Endothelial cell of umbilical vein (primary cell): ENCODE results near the gene TTC3. TPM values are rescaled to one million over a fixed set of nuclear protein-coding genes. Genes with fewer than 3 reads are reported as not detected.
"Not testable (repeated sequence)": the region's sequence is repeated elsewhere in the genome, so short reads cannot be mapped to it uniquely, and the experiment has no call there.

ENCODE experiments used
- BruUV-seq: library from RNA; stranded (reverse); fragments of 400-500 nt; replicated peaks from 2 replicates; lab custom pipeline; 2021; lab: Mats Ljungman, UMichigan
- CTCF ChIA-PET: fragments of 300-600, 350-600 bp; sonication (Branson Sonifier 250); formaldehyde crosslinking; loops from one replicate; lab custom pipeline; 2021; ENCODE audit warnings: antibody characterized with exemption, inconsistent platforms; lab: Charles Lee
- POLR2A ChIA-PET: fragments of 300-600, 350-600 bp; sonication (Branson Sonifier 250); formaldehyde crosslinking; loops from one replicate; lab custom pipeline; 2021; ENCODE audit warnings: antibody characterized with exemption, inconsistent platforms; lab: Charles Lee
- DNase-seq: peaks from one replicate; pipeline ENCODE4 v3.0.0-alpha.2; 2011; ENCODE audit warnings: low read depth, low spot score
- FAIRE-seq: peaks from 2 replicates; lab custom pipeline; 2011; peaks lifted over from hg19 to GRCh38; lab: Jason Lieb, UNC
- H2AFZ ChIP-seq: 2 replicates; pipeline ENCODE4 v1.6.0; 2012; ENCODE audit warnings: low read depth, low read length, control low read depth, inconsistent platforms
- H3K27ac ChIP-seq: 2 replicates; pipeline ENCODE4 v1.5.1; 2011; ENCODE audit warnings: low read depth, mild to moderate bottlenecking, control low read depth, low read length, moderate library complexity; ENCODE audit not compliant: insufficient read depth
- H3K27me3 ChIP-seq, 2 experiments: 2 replicates each; pipeline versions ENCODE4 v1.6.0 to v1.6.1; 2011; ENCODE audit warnings: low read length in 2 of 2, mixed read lengths in 1 of 2; ENCODE audit not compliant: control insufficient read depth in 2 of 2, insufficient read depth in 2 of 2
- H3K36me3 ChIP-seq, 2 experiments: 2 replicates in 1 of 2; 3 replicates in 1 of 2; pipeline ENCODE4 v1.5.1; 2011; ENCODE audit warnings: low read length in 2 of 2, mild to moderate bottlenecking in 1 of 2, moderate library complexity in 1 of 2; ENCODE audit not compliant: control insufficient read depth in 2 of 2, insufficient read depth in 2 of 2; ENCODE audit errors: extremely low read depth in 1 of 2
- H3K4me1 ChIP-seq: 3 replicates; pipeline ENCODE4 v1.5.1; 2011; ENCODE audit warnings: mild to moderate bottlenecking, low read length; ENCODE audit not compliant: control insufficient read depth, insufficient read depth; ENCODE audit errors: extremely low read depth
- H3K4me2 ChIP-seq: 2 replicates; pipeline ENCODE4 v1.6.1; 2011; ENCODE audit warnings: low read length, control low read depth, mixed read lengths; ENCODE audit not compliant: insufficient read depth
- H3K4me3 ChIP-seq, 3 experiments: fragments of 200-600 bp in 1 of 3; sonication (generic), shearing (Covaris generic) in 1 of 3; replicated peaks in 1 of 3; 2 replicates each; pipeline ENCODE4 v1.5.1; 2011 to 2016; ENCODE audit warnings: control low read depth in 3 of 3, low read length in 3 of 3, mild to moderate bottlenecking in 2 of 3, inconsistent platforms in 1 of 3, low read depth in 1 of 3, moderate library complexity in 1 of 3; ENCODE audit not compliant: insufficient read depth in 1 of 3
- H3K79me2 ChIP-seq: 2 replicates; pipeline ENCODE4 v1.6.0; 2012; ENCODE audit warnings: low read length, inconsistent platforms; ENCODE audit not compliant: control insufficient read depth, insufficient read depth
- H3K9ac ChIP-seq: replicated peaks from 2 replicates; pipeline ENCODE3; 2011; ENCODE audit warnings: low read length, control low read depth; ENCODE audit not compliant: insufficient read depth; ENCODE audit errors: extremely low read depth
- H3K9me1 ChIP-seq: replicated peaks from 3 replicates; pipeline ENCODE4 v1.6.0; 2011; ENCODE audit warnings: mild to moderate bottlenecking, low read length; ENCODE audit not compliant: control insufficient read depth, insufficient read depth; ENCODE audit errors: extremely low read depth
- H3K9me3 ChIP-seq: replicated peaks from 2 replicates; pipeline ENCODE4 v1.5.1; 2012; ENCODE audit warnings: low read length, inconsistent platforms; ENCODE audit not compliant: control insufficient read depth, insufficient read depth
- H4K20me1 ChIP-seq: replicated peaks from 2 replicates; pipeline ENCODE3; 2011; ENCODE audit warnings: mild to moderate bottlenecking, low read length; ENCODE audit not compliant: control insufficient read depth, insufficient read depth; ENCODE audit errors: extremely low read depth
- CTCF ChIP-seq, 2 donors: IDR thresholded peaks; 1 replicate in 1 of 2; 2 replicates in 1 of 2; pipeline ENCODE4 v1.5.1; 2011; ENCODE audit warnings: low read length in 2 of 2, mild to moderate bottlenecking in 2 of 2, moderate library complexity in 2 of 2, control low read depth in 1 of 2, inconsistent platforms in 1 of 2, low read depth in 1 of 2; ENCODE audit not compliant: insufficient read depth in 1 of 2; ENCODE audit errors: extremely low read depth in 1 of 2
- EZH2 ChIP-seq: IDR thresholded peaks from 2 replicates; pipeline ENCODE4 v1.6.1; 2012; ENCODE audit warnings: borderline replicate concordance, low read depth, mild to moderate bottlenecking, moderate library complexity, low read length, inconsistent platforms; ENCODE audit not compliant: severe bottlenecking
- FOS ChIP-seq: IDR thresholded peaks from 2 replicates; pipeline ENCODE4 v1.6.1; 2011; ENCODE audit warnings: mild to moderate bottlenecking, low read length, moderate library complexity, borderline replicate concordance; ENCODE audit not compliant: insufficient read depth
- GATA2 ChIP-seq: IDR thresholded peaks from 2 replicates; pipeline ENCODE4 v1.7.0; 2011; ENCODE audit warnings: low read depth, mild to moderate bottlenecking, moderate library complexity, mixed read lengths, low read length; ENCODE audit not compliant: insufficient read length, insufficient read depth
- MYC ChIP-seq: IDR thresholded peaks from one replicate; pipeline ENCODE4 v1.6.1; 2011; ENCODE audit warnings: mild to moderate bottlenecking, low read depth, low read length
- POLR2A ChIP-seq: IDR thresholded peaks from 2 replicates; pipeline ENCODE4 v1.6.1; 2012; ENCODE audit warnings: low read depth, mild to moderate bottlenecking, control low read depth, low read length
- POLR2AphosphoS5 ChIP-seq: IDR thresholded peaks from 2 replicates; pipeline ENCODE4 v1.6.1; 2012; ENCODE audit warnings: low read depth, mild to moderate bottlenecking, control low read depth, low read length, moderate library complexity; ENCODE audit not compliant: insufficient read depth
- dilution Hi-C: fragments of 300-500 bp; cut with MboI; formaldehyde crosslinking; loops from one replicate; pipeline ENCODE4 v1.15.0; 2019; ENCODE audit warnings: low sequenced_read_pairs; ENCODE audit not compliant: extremely low pct_ligation_motif_present
- intact Hi-C: fragments of 100-400 bp; cut with micrococcal nuclease; formaldehyde crosslinking; loops from one replicate; pipeline ENCODE4 v1.10.0; 2022
- polyA plus RNA-seq, 4 experiments: library from polyadenylated mRNA; depleted of rRNA in 3 of 4; stranded (reverse) in 3 of 4; unstranded in 1 of 4; fragments of >200 nt; gene quantifications; 2 replicates each; pipeline versions ENCODE4 v1.2.1 to v1.2.3, GENCODE V29; 2011 to 2012; ENCODE audit warnings: missing spikeins in 1 of 4
- total RNA-seq: library from RNA; stranded (reverse); gene quantifications from 2 replicates; pipeline ENCODE4 v1.2.3, GENCODE V29; 2021
- TF ChIP-seq, protein P1 (sequence below): IDR thresholded peaks from 2 replicates; pipeline ENCODE4 v1.6.1; 2011; ENCODE audit not compliant: insufficient read depth, insufficient read length

The TTC3 gene
- total and polyA plus RNA-seq, 2 donors (not counting 3 experiments of a cell fraction or from before 2014, with no cell fraction given): 26.2 to 113 TPM

GRCh38 chr21:37106998-37107397 is 33.9 kb downstream of the TTC3 start:
- FAIRE-seq (no peak), DNase-seq (no peak)
- no peak overlapping the region for H3K4me3 ChIP-seq
- no peak overlapping the region for H3K27ac ChIP-seq
- H3K4me1 ChIP-seq: no peaks in the 10 kb centered on the region
- TF ChIP-seq FOS: no peak
- TF ChIP-seq EZH2: no peak
- no peak for TF ChIP-seq POLR2AphosphoS5
- no peak for TF ChIP-seq GATA2
- no peak for TF ChIP-seq CTCF (IDR thresholded peaks at IDR 0.05; ENCODE audit: extremely low read depth in 1 of 2, insufficient read depth in 1 of 2, low read depth in 1 of 2, low read length in 2 of 2)
- TF ChIP-seq, protein P1, sequence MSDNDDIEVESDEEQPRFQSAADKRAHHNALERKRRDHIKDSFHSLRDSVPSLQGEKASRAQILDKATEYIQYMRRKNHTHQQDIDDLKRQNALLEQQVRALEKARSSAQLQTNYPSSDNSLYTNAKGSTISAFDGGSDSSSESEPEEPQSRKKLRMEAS: no peak
- TF ChIP-seq POLR2A: no peak
- no peak for TF ChIP-seq MYC
- ChIA-PET CTCF (interaction anchor here (1.3 kb wide), 1 partner anchor 46 kb away, joined by 3 read pairs; no protein-coding TSS in a partner anchor), POLR2A (no interaction called here)
- BruUV-seq: no TSS peak
- no peaks in the 10 kb centered on the region for H3K9me3 ChIP-seq
- intact Hi-C loops: no loop called here
- peaks cover 2% of the 10 kb centered on the region for H3K79me2 ChIP-seq
- H3K27me3 ChIP-seq: no peaks in the 10 kb centered on the region
- H4K20me1 ChIP-seq: no peaks in the 10 kb centered on the region
- H3K36me3 ChIP-seq: peaks cover 0 to 2% of the 10 kb centered on the region in 2 experiments
- no peak overlapping the region for H2AFZ ChIP-seq
- H3K4me2 ChIP-seq: no peak overlapping the region
- no peaks in the 10 kb centered on the region for H3K9me1 ChIP-seq
- H3K9ac ChIP-seq: no peak overlapping the region
- dilution Hi-C loops: no loop called here

- H3K4me2 ChIP-seq, H3K9me3 ChIP-seq, H3K27me3 ChIP-seq, dilution Hi-C loops, H3K79me2 ChIP-seq, intact Hi-C loops, H3K9ac ChIP-seq, DNase-seq, H3K4me1 ChIP-seq, POLR2A ChIA-PET, CTCF ChIA-PET, H4K20me1 ChIP-seq, H3K4me3 ChIP-seq, H2AFZ ChIP-seq, FAIRE-seq, H3K36me3 ChIP-seq, H3K27ac ChIP-seq, H3K9me1 ChIP-seq, BruUV-seq: not testable (repeated sequence)
Observed at GRCh38 chr21:37111029-37111428, 38.0 kb downstream of the TTC3 start.

DNA sequence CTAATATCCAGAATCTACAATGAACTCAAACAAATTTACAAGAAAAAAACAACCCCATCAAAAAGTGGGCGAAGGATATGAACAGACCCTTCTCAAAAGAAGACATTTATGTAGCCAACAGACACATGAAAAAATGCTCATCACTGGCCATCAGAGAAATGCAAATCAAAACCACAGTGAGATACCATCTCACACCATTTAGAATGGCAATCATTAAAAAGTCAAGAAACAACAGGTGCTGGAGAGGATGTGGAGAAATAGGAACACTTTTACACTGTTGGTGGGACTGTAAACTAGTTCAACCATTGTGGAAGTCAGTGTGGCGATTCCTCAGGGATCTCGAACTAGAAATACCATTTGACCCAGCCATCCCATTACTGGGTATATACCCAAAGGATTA is 41.2 kb downstream of the TTC3 start:
- FAIRE-seq, H2AFZ ChIP-seq, DNase-seq, H3K36me3 ChIP-seq, H3K27ac ChIP-seq, POLR2A ChIA-PET, H3K27me3 ChIP-seq, CTCF ChIA-PET, H3K9me3 ChIP-seq, H3K79me2 ChIP-seq, BruUV-seq, H3K4me1 ChIP-seq, H3K9ac ChIP-seq, H3K9me1 ChIP-seq, dilution Hi-C loops, H4K20me1 ChIP-seq, H3K4me3 ChIP-seq, H3K4me2 ChIP-seq, intact Hi-C loops: not testable (repeated sequence)
